K562 (cell line): ENCODE results near the gene ATP2A3. TPM values are rescaled to one million over a fixed set of nuclear protein-coding genes. Genes with fewer than 3 reads are reported as not detected.

ENCODE experiments used
- ATAC-seq: fragments of 200-7000 bp; cut with Tn5 transposase; 3 replicates; pipeline ENCODE4 v1.9.1; 2020; ENCODE audit warnings: moderate library complexity
- BruUV-seq: library from RNA; stranded (reverse); fragments of 400-500 nt; replicated peaks from 2 replicates; lab custom pipeline; 2021; lab: Mats Ljungman, UMichigan
- CTCF ChIA-PET: fragments of 300-600 bp; formaldehyde crosslinking; extraction: SDS; loops from one replicate; lab custom pipeline; 2021; ENCODE audit warnings: low intra/inter-chr PET ratio; lab: Yijun Ruan, JAX
- POLR2A ChIA-PET: fragments of 300-600, 350-650 bp; sonication (Branson Sonifier 250); formaldehyde crosslinking; extraction: SDS; loops from one replicate; lab custom pipeline; 2021; ENCODE audit warnings: antibody characterized with exemption, inconsistent platforms; lab: Yijun Ruan, JAX
- DNase-seq, 4 experiments: peaks; one replicate each; pipeline versions ENCODE4 v3.0.0 to v3.0.0-alpha.2; 2011 to 2018; ENCODE audit warnings: low spot score in 3 of 4, mixed read lengths in 3 of 4; ENCODE audit errors: extremely low read depth in 1 of 4
- FAIRE-seq: peaks from 2 replicates; lab custom pipeline; 2011; peaks lifted over from hg19 to GRCh38; lab: Jason Lieb, UNC
- H2AFZ ChIP-seq: 2 replicates; pipeline ENCODE4 v1.6.0; 2011; ENCODE audit warnings: low read depth, low read length, control low read depth, inconsistent platforms
- H3K27ac ChIP-seq: fragments of 200-600 bp; 3 replicates; pipeline ENCODE4 v1.8.0; 2011; ENCODE audit warnings: low read depth, mild to moderate bottlenecking, control low read depth, inconsistent platforms, low read length, moderate library complexity, mixed read lengths; ENCODE audit errors: extremely low read depth
- H3K27me3 ChIP-seq, 2 experiments: fragments of 300-600 bp in 1 of 2; 2 replicates in 1 of 2; 3 replicates in 1 of 2; pipeline versions ENCODE4 v1.6.0 to v1.8.0; 2011; ENCODE audit warnings: inconsistent platforms in 2 of 2, low read length in 2 of 2, mild to moderate bottlenecking in 1 of 2, mixed read lengths in 1 of 2, moderate library complexity in 1 of 2; ENCODE audit not compliant: control insufficient read depth in 2 of 2, insufficient read depth in 2 of 2
- H3K36me3 ChIP-seq: fragments of 300-600 bp; 3 replicates; pipeline ENCODE4 v1.8.0; 2011; ENCODE audit warnings: mild to moderate bottlenecking, low read length, inconsistent platforms; ENCODE audit not compliant: control insufficient read depth, insufficient read depth
- H3K4me1 ChIP-seq, 2 experiments: fragments of 200-600 bp in 1 of 2; replicated peaks in 1 of 2; 2 replicates in 1 of 2; 3 replicates in 1 of 2; pipeline versions ENCODE4 v1.5.1 to v1.8.0; 2011; ENCODE audit warnings: inconsistent platforms in 2 of 2, low read length in 2 of 2, mild to moderate bottlenecking in 1 of 2, mixed read lengths in 1 of 2, moderate library complexity in 1 of 2; ENCODE audit not compliant: control insufficient read depth in 2 of 2, insufficient read depth in 2 of 2
- H3K4me2 ChIP-seq: 2 replicates; pipeline ENCODE4 v1.6.1; 2011; ENCODE audit warnings: low read length, control low read depth, inconsistent platforms, mixed read lengths; ENCODE audit not compliant: insufficient read depth
- H3K4me3 ChIP-seq: fragments of 200-600 bp; sonication (generic), shearing (Covaris generic); 2 replicates; pipeline ENCODE4 v1.5.1; 2016; ENCODE audit warnings: control low read depth, inconsistent platforms
- H3K79me2 ChIP-seq: fragments of 200-600 bp; 3 replicates; pipeline ENCODE4 v1.8.0; 2011; ENCODE audit warnings: low read length, inconsistent platforms; ENCODE audit not compliant: control insufficient read depth, insufficient read depth
- H3K9ac ChIP-seq, 2 experiments: 2 replicates each; pipeline versions ENCODE4 v1.6.0 to v1.6.1; 2011; ENCODE audit warnings: low read depth in 2 of 2, low read length in 2 of 2, control low read depth in 1 of 2, inconsistent platforms in 1 of 2, mild to moderate bottlenecking in 1 of 2, mixed read lengths in 1 of 2; ENCODE audit not compliant: insufficient read depth in 1 of 2
- H3K9me1 ChIP-seq: one replicate; pipeline ENCODE4 v1.6.0; 2011; ENCODE audit warnings: inconsistent platforms, mild to moderate bottlenecking, low read length, moderate library complexity; ENCODE audit not compliant: control insufficient read depth, insufficient read depth
- H3K9me3 ChIP-seq: replicated peaks from 2 replicates; pipeline ENCODE4 v1.5.1; 2011; ENCODE audit warnings: low read depth, low read length, inconsistent platforms; ENCODE audit not compliant: control insufficient read depth, insufficient read depth
- H4K20me1 ChIP-seq: replicated peaks from 2 replicates; pipeline ENCODE4 v1.6.1; 2011; ENCODE audit warnings: low read length, inconsistent platforms, mixed read lengths; ENCODE audit not compliant: control insufficient read depth, insufficient read depth
- HOXB6 ChIP-seq: fragments of 250-450 bp; sonication (Bioruptor Pico); IDR thresholded peaks from 2 replicates; pipeline ENCODE4 v1.5.1; 2022; ENCODE audit warnings: mild to moderate bottlenecking, borderline replicate concordance
- MAFF ChIP-seq: IDR thresholded peaks from 2 replicates; pipeline ENCODE4 v1.6.1; 2012; ENCODE audit warnings: low read length, improper control_type of control experiment
- NR2C1 ChIP-seq, 2 experiments: fragments of 450-650 bp; IDR thresholded peaks; 2 replicates each; pipeline ENCODE4 v1.6.1; 2017; ENCODE audit warnings: mild to moderate bottlenecking in 2 of 2, antibody characterized with exemption in 1 of 2, inconsistent platforms in 1 of 2, missing compliant biosample characterization in 1 of 2, missing genetic modification characterization in 1 of 2
- PHF20 ChIP-seq: fragments of 450-650 bp; IDR thresholded peaks from 2 replicates; pipeline ENCODE4 v1.6.1; 2018; ENCODE audit not compliant: partially characterized antibody
- PHTF2 ChIP-seq: fragments of 250-450 bp; sonication (Bioruptor Pico); IDR thresholded peaks from 2 replicates; pipeline ENCODE4 v1.5.0; 2021; ENCODE audit warnings: mild to moderate bottlenecking
- POLR2G ChIP-seq: fragments of 200-400 bp; formaldehyde crosslinking; IDR thresholded peaks from 2 replicates; pipeline ENCODE4 v1.6.1; 2017; ENCODE audit warnings: low read depth, mild to moderate bottlenecking, antibody characterized with exemption, low read length, moderate library complexity
- WGBS: fragments of 100-300 bp; shearing (Covaris generic); methylation state at CpG from one replicate; pipeline ENCODE4 v1.1.6; 2016; ENCODE audit warnings: low coverage, mixed read lengths; ENCODE audit not compliant: insufficient coverage; ENCODE audit errors: missing lambda C conversion rate; 5-methylcytosine and 5-hydroxymethylcytosine counted together
- in situ Hi-C: fragments of 300-500 bp; cut with MboI; formaldehyde crosslinking; loops from 4 replicates; pipeline ENCODE4 v1.15.0; 2018; ENCODE audit warnings: inconsistent platforms, mixed read lengths
- intact Hi-C: fragments of 100-400 bp; cut with micrococcal nuclease; formaldehyde crosslinking; loops from 2 replicates; pipeline ENCODE4 v1.14.2; 2022
- polyA plus RNA-seq, 8 experiments: library from polyadenylated mRNA; depleted of rRNA in 4 of 8; stranded (reverse) in 5 of 8; unstranded in 3 of 8; fragments of >200 nt; fragmentation: Nextera tagmentation in 2 of 8; fragmentation: Illumina TruSeq in 1 of 8; extraction: Ambion mirVana in 2 of 8; extraction: Trizol in 1 of 8; gene quantifications; 2 replicates each; pipeline versions ENCODE4 v1.2.1 to v1.2.3, GENCODE V29; 2011 to 2014; ENCODE audit warnings: inconsistent platforms in 1 of 8, missing spikeins in 1 of 8
- total RNA-seq, 7 experiments: library from RNA; depleted of rRNA in 6 of 7; stranded (reverse); fragments of >200 nt in 6 of 7; fragmentation: Illumina TruSeq in 2 of 7; extraction: Trizol in 2 of 7; gene quantifications; 2 replicates each; pipeline versions ENCODE4 v1.2.1 to v1.2.3, GENCODE V29; 2011 to 2021; ENCODE audit warnings: low replicate concordance in 1 of 7

ATP2A3 gene
- total and polyA plus RNA-seq, 9 of the 15 experiments (the other 6 are each of a cell fraction or from before 2014, with no cell fraction given): 0.65 to 103 (median 31.3) TPM

GRCh38 chr17:3937359-3937758 lies 26.9 kb downstream of the ATP2A3 start:
- ChIA-PET CTCF (interaction anchor here (0.6 kb wide), 1 partner anchor 271 kb away, joined by 4 read pairs; no protein-coding TSS in a partner anchor), POLR2A (no interaction called here)
- no peaks in the 10 kb centered on the region for H3K27me3 ChIP-seq
- H4K20me1 ChIP-seq: no peaks in the 10 kb centered on the region
- ATAC-seq (no peak), DNase-seq (no peak), FAIRE-seq (no peak)
- no peak overlapping the region for H3K9ac ChIP-seq
- in situ Hi-C loops: no loop called here
- no peaks in the 10 kb centered on the region; a peak in 1 of 5 replicates for H3K4me1 ChIP-seq
- no TSS peak for BruUV-seq
- intact Hi-C loops: no loop called here
- H3K9me1 ChIP-seq: no peaks in the 10 kb centered on the region
- no peaks in the 10 kb centered on the region for H3K79me2 ChIP-seq
- TF ChIP-seq NR2C1 (IDR thresholded peaks at IDR 0.05) (no peak), NR2C1 (tag; IDR thresholded peaks at IDR 0.05) (no peak), PHF20 (no peak), POLR2G (peak; percentile 49), PHTF2 (CRISPR knock-in tag) (no peak), MAFF (no peak), HOXB6 (CRISPR knock-in tag) (no peak)
- H3K4me3 ChIP-seq: no peak overlapping the region
- no peak overlapping the region for H3K4me2 ChIP-seq
- no peak overlapping the region for H3K27ac ChIP-seq
- H2AFZ ChIP-seq: no peak overlapping the region
- H3K36me3 ChIP-seq: peaks cover 61% of the 10 kb centered on the region; the same call in 2 of the 3 replicates
- WGBS: 97% methylated on average over 5 of the region's 17 CpGs
- no peaks in the 10 kb centered on the region for H3K9me3 ChIP-seq
